ENCODE measurements around the gene GRID2.

- TF ChIP-seq CTCF (conservative IDR thresholded peaks at IDR 0.05 in 1 of 2, IDR thresholded peaks at IDR 0.05 in 1 of 2; ENCODE audit: low read depth in 1 of 2, low read length in 2 of 2) (no peak), EZH2 (IDR thresholded peaks at IDR 0.05; ENCODE audit: low read length, missing control alignments) (no peak)
These were observed 1383.5 kb downstream of the GRID2 start for GRCh38 chr4:93687304-93687703.

Data from fibroblast of lung (primary cell).